A673 (cell line): Measurements from ENCODE around the gene FAM20A. TPM values are rescaled to one million over a fixed set of nuclear protein-coding genes. Genes with fewer than 3 reads are reported as not detected.

Source experiments
- BruUV-seq: library from RNA; stranded (reverse); fragments of 400-500 nt; replicated peaks from 2 replicates; lab custom pipeline; 2021; lab: Mats Ljungman, UMichigan
- CTCF ChIA-PET: fragments of 300-600 bp; sonication (Branson Sonifier 250); formaldehyde crosslinking; loops from one replicate; lab custom pipeline; 2022; ENCODE audit warnings: antibody characterized with exemption; lab: Charles Lee
- POLR2A ChIA-PET: fragments of 300-600 bp; sonication (Branson Sonifier 250); formaldehyde crosslinking; loops from one replicate; lab custom pipeline; 2022; ENCODE audit warnings: antibody characterized with exemption; ENCODE audit not compliant: low non-redundant PET; lab: Charles Lee
- DNase-seq: peaks from one replicate; pipeline ENCODE4 v3.0.0-alpha.2; 2015; ENCODE audit warnings: low spot score
- H3K27ac ChIP-seq: fragments of 200-600 bp; sonication (generic); 2 replicates; pipeline ENCODE4 v1.5.1; 2016; ENCODE audit warnings: mixed run types, low read depth, mild to moderate bottlenecking, mixed read lengths, antibody characterized with exemption, low read length; ENCODE audit not compliant: poor library complexity, severe bottlenecking
- H3K27me3 ChIP-seq: fragments of 200-600 bp; sonication (generic); replicated peaks from 2 replicates; pipeline ENCODE4 v1.6.1; 2017; ENCODE audit warnings: mixed run types, low read depth, mild to moderate bottlenecking, mixed read lengths, antibody characterized with exemption, low read length; ENCODE audit not compliant: insufficient read depth, poor library complexity
- H3K36me3 ChIP-seq: fragments of 200-600 bp; sonication (generic); 2 replicates; pipeline ENCODE4 v1.6.1; 2016; ENCODE audit warnings: mixed run types, mild to moderate bottlenecking, mixed read lengths, antibody characterized with exemption, low read length; ENCODE audit not compliant: insufficient read depth, poor library complexity, severe bottlenecking
- H3K4me1 ChIP-seq: fragments of 200-600 bp; sonication (generic); 2 replicates; pipeline ENCODE4 v1.6.1; 2017; ENCODE audit warnings: mixed run types, mild to moderate bottlenecking, mixed read lengths, antibody characterized with exemption, low read length; ENCODE audit not compliant: insufficient read depth, poor library complexity, severe bottlenecking
- H3K4me3 ChIP-seq: fragments of 200-600 bp; sonication (generic); 2 replicates; pipeline ENCODE4 v1.5.1; 2016; ENCODE audit warnings: low read depth, mixed run types, mild to moderate bottlenecking, mixed read lengths, low read length; ENCODE audit not compliant: poor library complexity, severe bottlenecking
- H3K9me3 ChIP-seq: fragments of 200-600 bp; sonication (generic); 2 replicates; pipeline ENCODE4 v1.6.1; 2016; ENCODE audit warnings: mixed run types, low read depth, mild to moderate bottlenecking, mixed read lengths, antibody characterized with exemption, low read length; ENCODE audit not compliant: poor library complexity, severe bottlenecking
- EZH2 ChIP-seq: fragments of 200-600 bp; sonication (generic); IDR thresholded peaks from 2 replicates; pipeline ENCODE4 v1.6.1; 2017; ENCODE audit warnings: borderline replicate concordance, low read depth, mild to moderate bottlenecking, mixed read lengths, antibody characterized with exemption, low read length; ENCODE audit not compliant: poor library complexity, severe bottlenecking
- intact Hi-C: fragments of 100-400 bp; cut with micrococcal nuclease; formaldehyde crosslinking; loops from one replicate; pipeline ENCODE4 v1.10.0; 2022; ENCODE audit not compliant: unreplicated experiment
- total RNA-seq: library from RNA; stranded (reverse); gene quantifications from 2 replicates; pipeline ENCODE4 v1.2.3, GENCODE V29; 2021
- TF ChIP-seq, protein P1 (sequence below): fragments of 300-800, 200-600 bp; sonication (generic); conservative IDR thresholded peaks from 2 replicates; pipeline ENCODE4 v1.5.1; 2017; ENCODE audit warnings: low read depth, mild to moderate bottlenecking, antibody characterized with exemption, low read length, moderate library complexity, mixed read lengths

FAM20A gene
- total RNA-seq, 1 experiment from 2014 or later, result not detected

DNA sequence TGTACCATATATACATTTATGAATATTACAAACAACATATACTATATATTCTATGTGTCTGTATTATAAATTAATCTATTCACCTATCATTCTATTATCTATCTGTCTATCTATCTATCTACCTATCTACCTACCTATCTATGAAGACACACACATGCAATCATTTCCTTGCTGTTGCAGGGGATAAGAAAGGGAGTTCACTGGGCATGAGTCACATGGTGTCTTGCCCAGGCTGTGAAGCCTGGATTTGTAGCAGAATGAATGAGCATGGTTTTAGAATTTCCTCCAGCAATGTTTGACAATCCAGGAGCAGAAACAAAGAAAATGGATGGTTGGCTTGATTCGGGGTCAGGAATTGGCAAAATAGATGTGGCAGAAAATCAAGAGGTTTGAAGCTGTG, 23.2 kb upstream of the FAM20A start:
- no peak for DNase-seq
- Histone ChIP-seq H3K4me1 (no peaks in the 10 kb centered on the region), H3K36me3 (no peaks in the 10 kb centered on the region), H3K4me3 (no peak overlapping the region), H3K27ac (no peak overlapping the region), H3K9me3 (no peaks in the 10 kb centered on the region), H3K27me3 (no peaks in the 10 kb centered on the region)
- TF ChIP-seq EZH2, result no peak
- TF ChIP-seq, protein P1, sequence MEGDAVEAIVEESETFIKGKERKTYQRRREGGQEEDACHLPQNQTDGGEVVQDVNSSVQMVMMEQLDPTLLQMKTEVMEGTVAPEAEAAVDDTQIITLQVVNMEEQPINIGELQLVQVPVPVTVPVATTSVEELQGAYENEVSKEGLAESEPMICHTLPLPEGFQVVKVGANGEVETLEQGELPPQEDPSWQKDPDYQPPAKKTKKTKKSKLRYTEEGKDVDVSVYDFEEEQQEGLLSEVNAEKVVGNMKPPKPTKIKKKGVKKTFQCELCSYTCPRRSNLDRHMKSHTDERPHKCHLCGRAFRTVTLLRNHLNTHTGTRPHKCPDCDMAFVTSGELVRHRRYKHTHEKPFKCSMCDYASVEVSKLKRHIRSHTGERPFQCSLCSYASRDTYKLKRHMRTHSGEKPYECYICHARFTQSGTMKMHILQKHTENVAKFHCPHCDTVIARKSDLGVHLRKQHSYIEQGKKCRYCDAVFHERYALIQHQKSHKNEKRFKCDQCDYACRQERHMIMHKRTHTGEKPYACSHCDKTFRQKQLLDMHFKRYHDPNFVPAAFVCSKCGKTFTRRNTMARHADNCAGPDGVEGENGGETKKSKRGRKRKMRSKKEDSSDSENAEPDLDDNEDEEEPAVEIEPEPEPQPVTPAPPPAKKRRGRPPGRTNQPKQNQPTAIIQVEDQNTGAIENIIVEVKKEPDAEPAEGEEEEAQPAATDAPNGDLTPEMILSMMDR, result no peak
- ChIA-PET POLR2A (no interaction called here), CTCF (no interaction called here)
- intact Hi-C loops, result no loop called here
- BruUV-seq, result no TSS peak

DNA sequence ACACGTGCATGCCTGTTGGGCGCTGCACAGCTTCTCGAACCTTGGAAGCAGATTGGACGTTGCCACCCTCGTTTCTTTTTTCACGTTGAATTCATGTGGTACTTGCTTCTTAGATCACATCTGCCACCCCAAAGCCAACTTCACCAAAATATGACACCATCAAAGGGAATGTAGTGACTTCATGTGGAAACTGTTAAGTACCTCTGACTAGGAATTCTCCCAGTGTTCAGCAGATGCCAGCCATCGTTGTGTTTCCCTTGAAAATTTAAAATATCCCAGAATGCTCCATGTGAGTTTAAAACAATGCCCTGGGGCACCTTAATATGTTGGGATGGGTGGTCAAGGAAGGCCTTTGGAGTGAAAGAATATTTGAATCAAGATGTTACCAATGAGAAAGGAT, 22.6 kb upstream of the FAM20A start:
- no peaks in the 10 kb centered on the region for H3K9me3 ChIP-seq
- CTCF ChIA-PET, result no interaction called here
- no peaks in the 10 kb centered on the region for H3K27me3 ChIP-seq
- intact Hi-C loops, result no loop called here
- H3K4me1 ChIP-seq, result no peaks in the 10 kb centered on the region
- no peaks in the 10 kb centered on the region for H3K36me3 ChIP-seq
- no peak for DNase-seq
- H3K4me3 ChIP-seq, result no peak overlapping the region
- no TSS peak for BruUV-seq
- H3K27ac ChIP-seq, result no peak overlapping the region
- TF ChIP-seq, protein P1, result no peak
- TF ChIP-seq EZH2, result no peak
- POLR2A ChIA-PET, result no interaction called here

DNA sequence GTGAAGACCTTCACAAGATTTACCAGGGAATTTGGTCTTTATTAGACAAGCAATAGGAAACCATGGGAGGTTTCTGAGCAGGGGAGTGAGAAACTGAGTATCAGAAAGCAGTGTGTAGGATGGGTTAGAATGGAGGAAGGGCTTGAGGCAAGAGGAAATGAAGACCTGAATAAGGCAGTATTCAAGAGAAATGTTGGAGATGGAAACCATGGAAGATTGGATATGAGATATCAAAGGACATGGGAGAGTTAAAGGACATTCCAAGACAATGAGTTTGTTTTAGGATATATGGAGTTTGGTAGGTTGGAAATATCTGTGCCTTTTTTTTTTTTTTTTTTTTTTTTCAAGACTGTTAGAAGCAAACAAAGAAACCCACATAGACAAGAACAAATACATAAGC, 21.3 kb upstream of the FAM20A start:
- POLR2A ChIA-PET, result no interaction called here
- Histone ChIP-seq H3K27me3 (no peaks in the 10 kb centered on the region), H3K4me3 (no peak overlapping the region), H3K4me1 (no peaks in the 10 kb centered on the region), H3K9me3 (no peaks in the 10 kb centered on the region), H3K27ac (no peak overlapping the region), H3K36me3 (no peaks in the 10 kb centered on the region)
- no peak for TF ChIP-seq EZH2
- TF ChIP-seq, protein P1, result no peak
- no peak for DNase-seq
- no TSS peak for BruUV-seq
- intact Hi-C loops, result no loop called here
- CTCF ChIA-PET, result no interaction called here
